NCI-H774 (cell line): ENCODE measurements around the gene SPTBN4.
"Not testable (repeated sequence)": the region's sequence is repeated elsewhere in the genome, so short reads cannot be mapped to it uniquely, and the experiment has no call there.

Experiments
- DNase-seq: peaks from one replicate; lab custom pipeline; 2025; lab: John Stamatoyannopoulos, UW

Gene SPTBN4

DNA sequence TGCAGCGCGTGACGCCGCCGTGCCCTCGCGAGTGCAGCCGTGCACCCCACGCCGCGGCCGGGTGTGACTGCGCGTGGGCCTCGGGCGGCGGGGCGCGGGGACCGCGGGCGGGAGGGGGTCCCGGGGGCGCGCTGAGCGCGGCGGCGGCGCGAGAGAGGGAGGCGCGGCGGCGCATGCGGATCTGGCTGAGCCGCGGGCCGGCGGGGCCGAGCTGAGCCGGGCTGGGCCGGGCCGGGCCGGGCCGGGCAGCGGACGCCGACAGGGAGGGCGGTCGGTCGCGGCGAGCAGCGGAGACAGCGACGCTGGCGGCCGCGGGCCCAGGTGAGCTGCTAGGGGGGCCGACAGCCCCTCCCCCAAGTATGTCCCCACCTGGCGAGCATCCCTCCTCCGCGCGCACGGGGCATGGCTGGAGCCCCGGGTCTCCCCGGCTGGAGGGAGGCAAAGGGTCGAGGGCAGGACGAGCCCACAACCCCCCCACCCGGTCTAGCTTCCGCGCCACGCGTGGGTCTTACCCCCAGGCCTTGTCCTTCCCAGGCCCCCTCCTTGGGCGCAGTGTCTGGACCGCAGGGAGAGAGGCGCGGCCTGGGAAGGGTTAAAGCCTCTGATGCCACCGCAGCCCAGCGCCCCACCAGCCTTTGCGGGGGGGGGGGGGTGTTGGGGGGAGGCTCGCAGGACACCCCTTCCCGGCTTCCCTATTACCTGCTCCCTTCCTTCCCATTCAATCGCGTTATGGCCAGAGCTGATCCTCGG lies at the start of gene SPTBN4:
TSS of gene SPTBN4 (plus strand) at position 17 of the 750 bp plus-strand sequence. CDS start 5,621 bp downstream, outside the sequence.
- DNase-seq: no peak

- no peak for DNase-seq
Observed at GRCh38 chr19:40417643-40417981, 49.2 kb upstream of the SPTBN4 start.

DNA sequence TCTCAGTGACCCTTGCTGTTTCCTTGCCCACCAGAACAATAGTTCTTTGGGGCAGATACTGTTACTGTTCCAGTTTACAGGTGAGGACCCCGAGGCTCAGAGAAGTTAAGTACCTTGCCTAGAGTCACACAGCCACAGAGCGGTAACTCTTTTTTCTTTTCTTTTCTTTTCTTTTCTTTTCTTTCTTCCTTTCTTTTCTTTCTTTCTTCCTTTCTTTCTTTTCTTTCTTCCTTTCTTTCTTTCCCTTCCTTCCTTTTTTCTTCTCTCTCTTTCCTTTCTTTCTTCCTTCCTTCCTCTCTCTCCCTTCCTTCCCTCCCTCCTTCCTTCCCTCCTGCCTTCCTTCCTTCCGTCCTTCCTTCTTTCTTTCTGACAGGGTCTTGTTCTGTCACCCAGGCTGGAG lies 48.8 kb upstream of the SPTBN4 start:
- no peak for DNase-seq

- DNase-seq: no peak
Observed at GRCh38 chr19:40419066-40419612, 47.7 kb upstream of the SPTBN4 start.

DNA sequence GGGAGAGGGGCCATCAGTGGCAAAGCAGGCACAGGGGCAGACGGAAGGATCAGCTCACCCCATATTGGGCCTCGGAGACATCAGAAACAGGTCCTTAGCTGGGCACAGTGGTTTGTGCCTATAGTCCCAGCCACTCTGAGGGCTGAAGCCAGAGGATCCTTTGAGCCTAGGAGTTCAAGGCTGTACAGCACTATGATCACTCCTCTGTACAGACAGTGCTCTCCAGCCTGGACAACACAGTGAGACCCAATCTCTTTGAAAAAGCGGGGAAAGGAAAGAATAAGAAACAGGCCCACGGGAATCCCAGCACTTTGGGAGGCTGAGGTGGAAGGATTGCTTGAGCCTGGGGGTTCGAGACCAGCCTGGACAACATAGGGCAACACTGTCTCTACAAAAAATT lies 47.0 kb upstream of the SPTBN4 start:
- no peak for DNase-seq

GRCh38 chr19:40420451-40420765 lies 46.4 kb upstream of the SPTBN4 start:
- DNase-seq: no peak

DNA sequence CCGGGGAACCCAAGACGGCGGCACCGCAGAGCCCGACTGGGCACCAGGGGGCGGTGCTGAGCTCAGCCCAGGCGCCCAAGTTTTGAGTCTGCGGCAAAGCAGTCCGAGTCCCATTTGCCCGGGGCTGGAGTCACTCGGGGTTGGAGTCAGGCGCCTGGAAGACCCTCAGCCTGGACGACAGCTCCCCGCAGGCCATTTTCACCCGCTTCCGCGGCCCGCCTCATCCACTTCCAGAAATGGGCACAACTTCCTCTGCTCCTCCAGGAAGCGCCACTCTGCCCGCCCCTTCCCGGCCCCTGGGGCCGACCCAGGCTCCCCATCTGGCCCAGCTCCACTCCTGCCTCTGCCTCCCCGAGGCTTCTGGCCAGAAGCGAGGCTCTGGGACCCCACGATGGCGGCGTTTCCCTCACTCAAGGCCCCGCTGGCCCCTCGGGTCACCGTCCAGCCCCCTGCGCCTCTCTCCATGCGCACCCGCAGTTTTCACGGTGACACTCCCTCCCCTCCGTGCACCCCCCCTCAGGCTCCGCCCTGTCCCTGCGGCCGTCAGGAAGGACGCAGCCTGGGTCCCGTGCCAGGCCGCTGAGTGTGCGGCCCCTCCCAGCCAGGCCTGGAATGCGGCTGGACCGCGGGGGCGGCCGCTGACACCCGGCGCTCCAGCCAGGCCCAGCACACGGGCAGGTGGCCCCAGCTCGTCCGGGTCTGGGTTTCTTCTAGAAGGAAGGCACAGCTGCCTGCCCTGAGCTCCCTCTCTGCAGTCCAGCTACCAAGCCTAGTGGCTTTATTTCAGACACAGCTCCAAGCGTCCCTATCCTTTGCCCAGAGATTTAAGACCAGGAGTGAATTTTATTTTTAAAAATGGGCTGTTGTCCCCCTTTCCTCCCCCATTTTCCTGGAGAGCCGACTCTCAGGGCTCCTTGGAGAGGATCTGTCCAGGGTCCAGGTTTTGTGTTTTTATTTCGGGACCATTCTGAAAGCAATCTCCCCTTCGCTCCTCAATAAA lies 45.7 kb upstream of the SPTBN4 start:
- DNase-seq: peak; percentile 80

GRCh38 chr19:40421993-40422747 lies 44.6 kb upstream of the SPTBN4 start:
- DNase-seq: no peak

GRCh38 chr19:40422748-40423566 lies 43.8 kb upstream of the SPTBN4 start:
- DNase-seq: no peak

DNA sequence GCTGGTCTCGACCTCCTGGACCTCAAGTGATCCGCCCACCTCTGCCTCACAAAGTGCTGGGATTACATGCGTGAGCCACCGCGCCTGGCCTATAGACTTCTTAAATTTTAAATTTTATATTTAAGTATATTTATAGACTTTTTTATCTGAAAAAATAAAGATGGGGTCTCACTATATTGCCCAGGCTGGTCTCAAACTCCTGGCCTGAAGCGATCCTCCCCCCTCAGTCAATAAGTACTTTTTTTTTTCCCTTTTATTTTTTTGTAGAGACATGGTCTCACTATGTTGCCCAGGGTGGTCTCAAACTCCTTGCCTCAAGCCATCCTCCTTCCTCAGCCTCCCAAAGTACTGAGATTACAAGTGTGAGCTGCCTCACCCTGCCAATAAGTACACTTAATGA lies 42.9 kb upstream of the SPTBN4 start:
- no peak for DNase-seq

- DNase-seq: no peak
Observed at GRCh38 chr19:40424637-40425449, 42.0 kb upstream of the SPTBN4 start.

GRCh38 chr19:40425450-40426287 lies 41.1 kb upstream of the SPTBN4 start, which contains the start of gene SERTAD1:
Gene SERTAD1 (minus strand): TSS chr19:40425992. CDS start chr19:40423546, 2,446 bp downstream.
- peak; percentile 98 for DNase-seq

GRCh38 chr19:40428197-40428596 lies 38.6 kb upstream of the SPTBN4 start:
- DNase-seq: not testable (repeated sequence)

- DNase-seq: not testable (repeated sequence)
Observed at GRCh38 chr19:40430242-40430641, 36.6 kb upstream of the SPTBN4 start.

DNA sequence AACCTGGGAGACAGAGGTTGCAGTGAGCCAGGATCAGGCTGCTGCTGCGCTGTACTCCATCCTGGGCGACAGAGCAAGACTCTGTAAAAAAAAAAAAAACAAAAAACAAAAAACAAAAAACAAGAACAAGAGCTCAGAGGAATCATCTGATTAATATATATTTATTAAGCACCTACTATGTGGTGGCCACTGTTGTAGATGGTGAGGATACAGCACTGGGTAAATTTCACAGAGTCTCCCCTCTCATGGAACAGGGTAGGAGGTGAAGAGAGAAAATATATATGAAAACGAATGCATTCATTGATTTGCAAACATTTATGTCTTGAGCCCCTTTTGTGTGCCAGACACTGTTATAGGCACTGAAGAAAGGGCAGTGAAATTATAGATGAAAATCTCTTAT lies 35.1 kb upstream of the SPTBN4 start:
- no peak for DNase-seq

DNA sequence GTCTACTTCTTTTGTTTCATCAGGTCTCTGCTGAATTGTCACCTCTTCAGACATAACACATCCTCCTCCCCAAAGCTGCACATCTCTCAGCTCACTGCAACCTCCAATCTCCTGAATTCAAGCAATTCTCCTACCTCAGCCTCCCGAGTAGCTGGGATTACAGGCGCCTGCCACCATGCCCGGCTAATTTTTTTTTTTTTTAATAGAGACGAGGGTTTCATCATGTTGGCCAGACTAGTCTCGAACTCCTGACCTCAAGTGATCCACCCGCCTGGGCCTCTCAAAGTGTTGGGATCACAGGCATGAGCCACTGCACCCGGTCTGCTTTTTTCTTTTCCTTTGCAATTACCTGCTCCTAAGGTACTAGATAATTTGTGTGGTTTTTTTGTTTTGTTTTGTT lies 34.0 kb upstream of the SPTBN4 start:
- DNase-seq: not testable (repeated sequence)

GRCh38 chr19:40433391-40434216 lies 33.2 kb upstream of the SPTBN4 start:
- DNase-seq: peak; percentile 74

DNA sequence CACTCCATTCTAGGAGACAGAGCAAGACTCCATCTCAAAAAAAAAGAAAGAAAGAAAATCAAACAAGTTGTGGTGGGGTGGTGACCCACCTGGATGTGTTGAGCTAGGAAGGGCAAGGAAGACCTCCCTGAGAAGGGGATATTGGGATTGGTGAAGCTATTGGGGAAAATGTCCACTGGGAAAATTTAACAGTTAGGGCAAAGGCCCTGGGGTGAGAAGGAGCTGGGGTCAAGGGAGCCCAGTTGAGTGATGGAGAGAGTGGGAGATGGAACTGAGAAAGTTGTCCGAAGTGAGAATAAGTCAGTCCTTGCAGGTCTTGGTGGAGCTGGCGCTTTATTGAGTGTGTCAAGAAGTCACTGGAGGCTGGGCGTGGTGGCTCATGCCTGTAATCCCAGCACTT lies 28.5 kb upstream of the SPTBN4 start:
- no peak for DNase-seq
